Transverse colon (tissue), 4 donors: ENCODE results near the gene ICA1. TPM values are rescaled to one million over a fixed set of nuclear protein-coding genes. Genes with fewer than 3 reads are reported as not detected.
A peak's percentile ranks its signal among the peaks of the same experiment; 100 is the strongest.

Source experiments
- DNase-seq: peaks from one replicate; pipeline ENCODE4 v3.0.0-alpha.2; 2019
- H3K27ac ChIP-seq, 4 donors: fragments of 200-600 bp; sonication (generic); 2 replicates each; pipeline ENCODE4 v1.5.1; 2016 to 2018; ENCODE audit warnings: inconsistent platforms in 4 of 4
- H3K27me3 ChIP-seq: fragments of 200-600 bp; sonication (generic); 2 replicates; pipeline ENCODE4 v1.5.1; 2017; ENCODE audit warnings: inconsistent platforms
- H3K36me3 ChIP-seq, 4 donors: fragments of 200-600 bp; sonication (generic); 2 replicates each; pipeline ENCODE4 v1.5.1; 2017 to 2019; ENCODE audit warnings: inconsistent platforms in 4 of 4
- H3K4me1 ChIP-seq, 4 donors: fragments of 200-600 bp; sonication (generic); 2 replicates each; pipeline ENCODE4 v1.5.1; 2017 to 2020; ENCODE audit warnings: inconsistent platforms in 4 of 4
- H3K4me3 ChIP-seq, 4 donors: fragments of 200-600 bp; sonication (generic); 1 replicate in 1 of 4; 2 replicates in 3 of 4; pipeline versions ENCODE4 v1.5.1 to v1.6.1; 2017 to 2019; ENCODE audit warnings: inconsistent platforms in 4 of 4
- H3K9me3 ChIP-seq, 2 donors: fragments of 200-600 bp; sonication (generic); 2 replicates each; pipeline ENCODE4 v1.5.1; 2017 to 2019; ENCODE audit warnings: inconsistent platforms in 2 of 2
- EP300 ChIP-seq: sonication (generic); formaldehyde crosslinking; IDR thresholded peaks from one replicate; pipeline ENCODE4 v1.6.1; 2017; ENCODE audit warnings: antibody characterized with exemption, low read depth
- POLR2A ChIP-seq: fragments of 450-650 bp; IDR thresholded peaks from one replicate; pipeline ENCODE4 v1.6.1; 2016; ENCODE audit warnings: antibody characterized with exemption, mild to moderate bottlenecking, moderate library complexity
- POLR2AphosphoS5 ChIP-seq, 3 donors: sonication (generic); formaldehyde crosslinking; IDR thresholded peaks; one replicate each; pipeline ENCODE4 v1.6.1; 2016; ENCODE audit warnings: antibody characterized with exemption in 3 of 3
- WGBS, 2 donors: methylation state at CpG; one replicate each; pipeline ENCODE4 v1.1.5; 2018; ENCODE audit warnings: low coverage in 1 of 2; 5-methylcytosine and 5-hydroxymethylcytosine counted together
- in situ Hi-C, 4 donors: fragments of 200-750 bp; cut with MboI; loops; one replicate each; pipeline versions ENCODE4 v1.15.0 to v1.15.1; 2017; ENCODE audit warnings: low sequenced_read_pairs in 3 of 4, low pct_ligation_motif_present in 1 of 4, low pct_unique_long_range_greater_than_20kb in 1 of 4
- intact Hi-C: fragments of 100-400 bp; cut with DNase I; formaldehyde crosslinking; loops from one replicate; pipeline ENCODE4 v1.15.1; 2023; ENCODE audit warnings: low total_unique reads
- total RNA-seq, 4 donors: library from RNA; depleted of rRNA; stranded (reverse); fragments of >200 nt; gene quantifications; one replicate each; pipeline ENCODE4 v1.1.0, GENCODE V29; 2016
- TF ChIP-seq, protein P1 (sequence below), 5 experiments: fragments of 200-600 bp in 3 of 5; fragments of 450-650 bp in 2 of 5; sonication (generic) in 3 of 5; IDR thresholded peaks; 1 replicate in 2 of 5; 2 replicates in 3 of 5; pipeline ENCODE4 v1.5.1; 2016 to 2017; ENCODE audit warnings: antibody characterized with exemption in 5 of 5, inconsistent platforms in 3 of 5, mild to moderate bottlenecking in 2 of 5, moderate library complexity in 1 of 5

Gene ICA1
- total RNA-seq, 4 donors from 2014 or later, result 47.9 to 79.4 (median 54.3) TPM

DNA sequence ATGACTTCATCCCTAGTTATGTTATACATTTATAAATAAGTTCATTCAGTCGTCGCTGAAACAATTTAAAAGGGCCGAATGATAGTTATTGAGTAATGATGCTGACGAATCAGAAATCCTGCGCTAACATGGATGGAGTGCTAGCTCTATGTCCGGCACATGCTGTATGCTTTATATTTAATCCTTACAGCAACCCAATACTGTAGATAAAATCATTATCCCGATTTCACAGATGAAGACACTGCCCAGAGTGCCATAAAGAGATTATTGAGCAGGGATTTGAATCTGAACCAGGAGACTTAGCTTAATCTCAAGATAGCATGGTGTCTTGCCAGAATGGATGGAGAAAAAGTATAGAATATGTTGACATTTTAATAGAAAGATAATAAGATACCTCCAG, 1.1 kb upstream of the ICA1 start:
- peak overlapping the region in 1 of 4 donors; percentile 95 for H3K27ac ChIP-seq
- H3K27me3 ChIP-seq, result peaks cover 18% of the 10 kb centered on the region
- no peak overlapping the region for H3K4me3 ChIP-seq
- intact Hi-C loops, result no loop called here
- peaks cover 0 to 11% (median 0%) of the 10 kb centered on the region in 4 donors for H3K4me1 ChIP-seq
- in situ Hi-C loops, result no loop called here
- 52 to 76% methylated on average over 5 to 7 of the region's 7 CpGs for WGBS, 2 donors
- H3K9me3 ChIP-seq, result no peaks in the 10 kb centered on the region
- no peaks in the 10 kb centered on the region for H3K36me3 ChIP-seq
- TF ChIP-seq POLR2A, result no peak
- no peak for TF ChIP-seq POLR2AphosphoS5 (IDR thresholded peaks at IDR 0.05)
- no peak for TF ChIP-seq EP300
- TF ChIP-seq, protein P1, sequence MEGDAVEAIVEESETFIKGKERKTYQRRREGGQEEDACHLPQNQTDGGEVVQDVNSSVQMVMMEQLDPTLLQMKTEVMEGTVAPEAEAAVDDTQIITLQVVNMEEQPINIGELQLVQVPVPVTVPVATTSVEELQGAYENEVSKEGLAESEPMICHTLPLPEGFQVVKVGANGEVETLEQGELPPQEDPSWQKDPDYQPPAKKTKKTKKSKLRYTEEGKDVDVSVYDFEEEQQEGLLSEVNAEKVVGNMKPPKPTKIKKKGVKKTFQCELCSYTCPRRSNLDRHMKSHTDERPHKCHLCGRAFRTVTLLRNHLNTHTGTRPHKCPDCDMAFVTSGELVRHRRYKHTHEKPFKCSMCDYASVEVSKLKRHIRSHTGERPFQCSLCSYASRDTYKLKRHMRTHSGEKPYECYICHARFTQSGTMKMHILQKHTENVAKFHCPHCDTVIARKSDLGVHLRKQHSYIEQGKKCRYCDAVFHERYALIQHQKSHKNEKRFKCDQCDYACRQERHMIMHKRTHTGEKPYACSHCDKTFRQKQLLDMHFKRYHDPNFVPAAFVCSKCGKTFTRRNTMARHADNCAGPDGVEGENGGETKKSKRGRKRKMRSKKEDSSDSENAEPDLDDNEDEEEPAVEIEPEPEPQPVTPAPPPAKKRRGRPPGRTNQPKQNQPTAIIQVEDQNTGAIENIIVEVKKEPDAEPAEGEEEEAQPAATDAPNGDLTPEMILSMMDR (IDR thresholded peaks at IDR 0.05), result no peak
- DNase-seq, result no peak

DNA sequence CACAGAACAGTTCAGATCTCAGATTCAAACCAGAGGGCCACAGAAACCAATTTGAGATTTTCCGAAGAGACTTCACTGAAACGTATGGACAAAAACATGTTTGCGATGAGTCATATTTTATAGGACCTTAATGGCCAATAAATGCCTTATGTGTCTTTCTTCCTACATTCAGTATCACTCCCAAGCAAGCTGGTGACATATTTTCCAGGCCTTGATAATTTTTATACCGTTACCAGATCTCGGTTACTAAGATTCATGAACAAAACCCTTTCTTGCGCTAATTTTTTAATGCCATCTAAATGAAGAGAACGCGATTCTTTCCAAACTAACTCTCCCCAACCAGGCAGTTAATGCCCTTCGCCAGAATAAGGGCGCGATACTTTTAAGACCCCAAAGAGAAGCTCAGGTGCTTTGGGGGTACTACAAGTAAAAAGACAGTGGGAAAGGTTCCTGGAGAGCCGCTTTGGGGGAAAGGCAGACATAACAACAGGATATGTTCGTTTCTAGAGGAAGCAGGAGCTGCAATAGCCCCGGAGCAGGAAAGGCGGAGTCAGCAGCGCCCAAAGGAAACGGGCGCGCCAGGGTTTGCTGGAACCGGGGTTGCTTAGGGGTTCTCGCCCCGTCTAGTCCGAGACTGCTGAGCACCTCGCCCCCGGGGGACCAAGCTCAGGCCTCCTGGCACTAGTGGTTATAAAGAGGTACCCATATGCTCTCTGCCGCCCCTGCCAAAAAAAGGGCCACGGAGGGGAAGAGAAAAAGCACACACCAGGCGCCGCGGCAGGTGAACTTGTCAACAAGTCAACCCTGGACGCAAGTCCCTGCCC, 884 bp downstream of the ICA1 start:
- Histone ChIP-seq H3K9me3 (no peaks in the 10 kb centered on the region), H3K4me1 (peaks cover 0 to 11% (median 0%) of the 10 kb centered on the region in 4 donors), H3K27me3 (peaks cover 18% of the 10 kb centered on the region), H3K36me3 (no peaks in the 10 kb centered on the region), H3K27ac (peak overlapping the region; percentile 87 to 95 (median 89)), H3K4me3 (peak overlapping the region; percentile 40 to 85 (median 60))
- 8 to 11% methylated on average over 10 to 24 of the region's 31 CpGs for WGBS, 2 donors
- no peak for TF ChIP-seq EP300
- TF ChIP-seq POLR2AphosphoS5 (IDR thresholded peaks at IDR 0.05), result peak; percentile 21 to 75 (median 27)
- TF ChIP-seq, protein P1 (IDR thresholded peaks at IDR 0.05), result no peak
- peak; percentile 42 for TF ChIP-seq POLR2A
- peak; percentile 61 for DNase-seq
- intact Hi-C loops, result no loop called here
- in situ Hi-C loops, result no loop called here

DNA sequence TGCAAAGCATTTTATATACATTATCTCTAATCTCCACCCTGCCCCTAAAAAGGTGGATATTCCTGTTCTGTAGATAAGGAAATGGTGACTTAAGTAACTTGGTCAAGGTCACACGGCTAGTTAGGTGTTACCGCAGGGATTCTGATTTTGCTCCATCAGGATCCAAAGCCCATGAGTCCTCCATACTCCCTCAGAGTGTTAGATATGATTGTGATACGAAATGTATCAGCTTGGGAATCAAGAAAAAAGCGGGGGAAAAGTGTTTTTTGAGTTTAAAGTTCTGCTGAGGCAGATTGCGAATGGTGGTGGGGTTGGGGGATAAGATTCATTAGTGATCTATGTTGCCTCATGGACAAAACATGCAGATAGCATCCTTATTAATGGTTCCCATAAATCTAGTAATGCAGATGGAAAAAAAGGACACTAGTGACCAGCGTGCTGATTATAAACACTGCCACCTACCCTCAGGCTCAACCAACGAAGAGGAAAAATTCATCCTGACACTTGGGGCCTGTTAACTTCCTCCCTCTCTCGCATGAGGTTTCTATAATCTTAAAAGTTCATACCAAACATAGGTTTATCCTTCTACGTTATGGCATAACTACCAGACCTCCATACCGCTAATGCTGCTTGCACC, 2.3 kb downstream of the ICA1 start:
- Histone ChIP-seq H3K4me1 (peaks cover 0 to 15% (median under 1%) of the 10 kb centered on the region in 4 donors), H3K27ac (no peak overlapping the region), H3K4me3 (no peak overlapping the region), H3K9me3 (no peaks in the 10 kb centered on the region), H3K36me3 (no peaks in the 10 kb centered on the region), H3K27me3 (peaks cover 18% of the 10 kb centered on the region)
- intact Hi-C loops (no loop called here), in situ Hi-C loops (no loop called here)
- DNase-seq, result no peak
- TF ChIP-seq POLR2AphosphoS5 (IDR thresholded peaks at IDR 0.05), result no peak
- no peak for TF ChIP-seq EP300
- TF ChIP-seq, protein P1 (IDR thresholded peaks at IDR 0.05), result no peak
- no peak for TF ChIP-seq POLR2A
- WGBS, 2 donors, result 88 to 96% methylated on average over 7 to 10 of the region's 10 CpGs

DNA sequence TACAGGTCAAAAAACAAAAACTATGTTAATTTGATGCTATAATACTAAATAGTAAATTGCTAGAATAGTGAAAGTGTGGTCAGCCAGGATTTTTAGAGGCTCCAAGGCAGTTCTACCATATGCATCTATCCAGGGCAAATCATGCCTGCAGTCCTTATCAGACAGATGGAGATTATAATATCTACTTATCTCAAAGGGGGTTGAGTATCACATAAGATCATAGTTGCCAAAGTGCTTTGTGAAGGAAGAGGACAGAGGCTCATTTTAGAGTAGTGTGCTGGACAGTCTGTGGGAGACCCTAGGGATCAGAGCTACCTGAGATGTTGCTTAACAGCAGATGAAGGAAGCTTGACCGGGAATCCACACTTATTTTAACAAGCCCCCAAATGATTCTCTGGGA, 3.2 kb downstream of the ICA1 start:
- H3K27me3 ChIP-seq, result peaks cover 18% of the 10 kb centered on the region
- H3K4me3 ChIP-seq, result no peak overlapping the region
- in situ Hi-C loops (no loop called here), intact Hi-C loops (no loop called here)
- H3K36me3 ChIP-seq, result no peaks in the 10 kb centered on the region
- DNase-seq, result no peak
- H3K4me1 ChIP-seq, result peaks cover 0 to 24% (median 6%) of the 10 kb centered on the region in 4 donors
- 96 to 100% methylated on average over 1 of the region's 1 CpG for WGBS, 2 donors
- no peak for TF ChIP-seq EP300
- TF ChIP-seq, protein P1 (IDR thresholded peaks at IDR 0.05), result no peak
- H3K27ac ChIP-seq, result no peak overlapping the region
- H3K9me3 ChIP-seq, result no peaks in the 10 kb centered on the region
